Fibroblast of peridontal ligament (primary cell): ENCODE measurements around the gene NUMA1.

Experiments
- DNase-seq: peaks from one replicate; pipeline ENCODE4 v3.0.0-alpha.2; 2010; ENCODE audit errors: extremely low read depth

NUMA1 gene

GRCh38 chr11:72001834-72002591, 78.3 kb downstream of the NUMA1 start:
- no peak for DNase-seq

GRCh38 chr11:72001285-72001684, 79.1 kb downstream of the NUMA1 start:
- DNase-seq, result no peak

GRCh38 chr11:72000202-72000867, 80.0 kb downstream of the NUMA1 start:
- no peak for DNase-seq

GRCh38 chr11:71999798-72000197, 80.5 kb downstream of the NUMA1 start:
- DNase-seq, result no peak

- DNase-seq, result peak; percentile 70
These were observed 81.0 kb downstream of the NUMA1 start for GRCh38 chr11:71999362-71999761.

GRCh38 chr11:71998649-71999310, 81.6 kb downstream of the NUMA1 start, which contains the start of gene IL18BP:
IL18BP (plus strand) TSS chr11:71998909; CDS start chr11:71999985, 1,076 bp downstream.
- DNase-seq, result no peak

GRCh38 chr11:71998061-71998460, 82.3 kb downstream of the NUMA1 start:
- DNase-seq, result no peak

GRCh38 chr11:71997594-71997993, 82.7 kb downstream of the NUMA1 start:
- no peak for DNase-seq

GRCh38 chr11:71996946-71997345, 83.4 kb downstream of the NUMA1 start:
- DNase-seq, result no peak

GRCh38 chr11:71996517-71996916, 83.8 kb downstream of the NUMA1 start:
- DNase-seq, result no peak

- no peak for DNase-seq
These were observed 84.5 kb downstream of the NUMA1 start for GRCh38 chr11:71995726-71996291.

- DNase-seq, result no peak
These were observed 85.6 kb downstream of the NUMA1 start for GRCh38 chr11:71994786-71995185.

- DNase-seq, result no peak
These were observed 88.1 kb downstream of the NUMA1 start for GRCh38 chr11:71992136-71992730.

GRCh38 chr11:71991494-71991893, 88.8 kb downstream of the NUMA1 start:
- no peak for DNase-seq

- no peak for DNase-seq
These were observed 89.6 kb downstream of the NUMA1 start for GRCh38 chr11:71990701-71991100.

GRCh38 chr11:71988050-71988449, 92.3 kb downstream of the NUMA1 start:
- peak; percentile 85 for DNase-seq

GRCh38 chr11:71987521-71987920, 92.8 kb downstream of the NUMA1 start:
- no peak for DNase-seq

GRCh38 chr11:71986131-71986530, 94.2 kb downstream of the NUMA1 start:
- no peak for DNase-seq

- DNase-seq, result no peak
These were observed 100.7 kb downstream of the NUMA1 start for GRCh38 chr11:71979602-71980001.

- no peak for DNase-seq
These were observed 101.2 kb downstream of the NUMA1 start for GRCh38 chr11:71979094-71979493.

- peak; percentile 78 for DNase-seq
These were observed 102.5 kb downstream of the NUMA1 start for GRCh38 chr11:71977743-71978418.
